Activated T-helper 9 cell treated with anti-CD3 and anti-CD28 coated beads, Interleukin-2, amount 50 U/mL, for 16 hours (primary cell): Measurements from ENCODE around the gene TM9SF4.

Experiments
- DNase-seq: peaks from one replicate; pipeline ENCODE4 v3.0.0-alpha.2; 2020; ENCODE audit warnings: low read depth

Gene TM9SF4

GRCh38 chr20:32209850-32210605, 100.5 kb downstream of the TM9SF4 start:
- DNase-seq: no peak

- DNase-seq: no peak
Measured at GRCh38 chr20:32213870-32214269, 104.4 kb downstream of the TM9SF4 start.

GRCh38 chr20:32215147-32215546, 105.6 kb downstream of the TM9SF4 start:
- DNase-seq: no peak

GRCh38 chr20:32215729-32216128, 106.2 kb downstream of the TM9SF4 start:
- no peak for DNase-seq

- no peak for DNase-seq
Measured at GRCh38 chr20:32216179-32217142, 106.9 kb downstream of the TM9SF4 start.
